Measurements from ENCODE around the gene SLC38A2.

SLC38A2 gene

DNA sequence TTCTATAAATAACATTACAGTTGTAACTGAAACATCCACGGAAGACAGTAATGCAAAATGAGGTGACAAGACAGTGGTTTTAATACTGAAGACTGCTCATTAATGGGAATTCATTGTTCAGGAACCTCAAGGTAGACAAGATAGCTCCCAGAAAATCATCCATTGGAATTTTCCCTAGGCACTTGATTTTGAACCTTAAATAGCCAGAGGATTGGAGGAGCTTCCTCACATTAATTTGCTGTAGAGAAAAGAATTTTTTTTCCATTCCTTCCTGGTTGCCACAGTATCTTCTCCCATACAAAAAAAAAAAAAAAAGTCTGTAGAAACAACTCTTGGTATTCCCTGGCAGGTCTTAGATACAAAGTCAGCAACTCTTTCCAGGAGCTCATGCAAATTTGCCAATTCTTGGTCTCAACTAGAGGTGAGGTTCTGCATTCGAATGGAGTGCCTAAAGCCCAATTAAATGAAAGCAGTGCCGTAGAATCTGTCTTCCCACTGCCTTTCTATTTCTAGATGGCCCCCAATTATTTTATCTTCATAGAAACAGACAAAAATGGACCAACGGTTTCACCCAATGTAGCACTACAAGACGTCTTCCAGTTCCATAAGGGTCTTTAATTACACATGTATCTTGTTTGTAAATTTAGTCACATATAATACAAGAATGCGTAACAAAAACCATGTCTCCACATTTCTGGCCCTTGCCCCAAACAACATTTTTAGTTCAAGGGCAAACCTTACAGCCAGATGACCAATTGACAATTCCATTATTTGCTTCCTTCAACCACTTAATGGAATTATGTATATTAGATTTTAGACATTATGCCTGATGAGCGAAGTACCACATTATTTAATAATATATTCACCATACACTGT, 13.5 kb downstream of the SLC38A2 start:
- WGBS (ENCODE audit: insufficient coverage), result 100% methylated on average over 3 of the region's 7 CpGs
- peaks cover 24 to 55% (median 45%) of the 10 kb centered on the region in 4 experiments for H3K36me3 ChIP-seq (ENCODE audit: control insufficient read depth in 4 of 4, insufficient read depth in 4 of 4, low read length in 3 of 4)
- no peaks in the 10 kb centered on the region for H3K27me3 ChIP-seq (replicated peaks in 2 of 5; ENCODE audit: control insufficient read depth in 4 of 5, insufficient read depth in 5 of 5, low read length in 4 of 5)
- no peak overlapping the region for H3K4me3 ChIP-seq (ENCODE audit: control insufficient read depth in 1 of 7, extremely low read depth in 1 of 7, insufficient read depth in 4 of 7, low read depth in 2 of 7, low read length in 6 of 7)
- H3K27ac ChIP-seq (ENCODE audit: insufficient read depth in 1 of 2, low read depth in 1 of 2, low read length in 2 of 2, poor library complexity in 1 of 2, severe bottlenecking in 2 of 2), result no peak overlapping the region
- POLR2A ChIA-PET, result no interaction called here
- CTCF ChIA-PET, result interaction anchor here (0.8 kb wide), 1 partner anchor 56 kb away, joined by 4 read pairs; no protein-coding TSS in a partner anchor
- DNase-seq, result no peak
- H3K9me3 ChIP-seq (ENCODE audit: control extremely low read depth in 1 of 5, control insufficient read depth in 4 of 5, insufficient read depth in 2 of 5, low read depth in 1 of 5, low read length in 4 of 5), result no peaks in the 10 kb centered on the region
- peaks cover 0 to 5% (median 0%) of the 10 kb centered on the region in 4 experiments for H3K4me1 ChIP-seq (ENCODE audit: control extremely low read depth in 1 of 4, control insufficient read depth in 4 of 4, insufficient read depth in 4 of 4, low read length in 3 of 4)

DNA sequence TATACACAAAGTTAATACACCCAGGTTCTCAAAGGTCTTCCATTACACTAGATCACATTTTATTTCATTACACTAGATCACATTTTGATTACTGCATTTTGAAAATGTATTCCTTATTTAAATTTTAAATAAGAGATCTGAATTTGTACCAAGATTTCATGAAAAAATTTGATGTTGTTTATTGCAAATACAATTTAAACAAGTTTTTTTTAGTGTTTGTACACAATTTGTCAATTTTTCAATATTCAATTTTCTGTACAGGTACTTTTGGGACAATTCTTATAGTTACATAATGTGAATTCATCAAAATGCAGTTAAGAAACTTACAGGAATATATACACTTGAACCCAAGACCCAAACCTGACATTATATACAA, 14.3 kb downstream of the SLC38A2 start:
- H3K27ac ChIP-seq (ENCODE audit: insufficient read depth in 1 of 2, low read depth in 1 of 2, low read length in 2 of 2, poor library complexity in 1 of 2, severe bottlenecking in 2 of 2), result no peak overlapping the region
- ChIA-PET POLR2A (no interaction called here), CTCF (interaction anchor here (0.8 kb wide), 1 partner anchor 55 kb away, joined by 4 read pairs; no protein-coding TSS in a partner anchor)
- no peak for DNase-seq
- no peaks in the 10 kb centered on the region for H3K27me3 ChIP-seq (replicated peaks in 2 of 5; ENCODE audit: control insufficient read depth in 4 of 5, insufficient read depth in 5 of 5, low read length in 4 of 5)
- no peaks in the 10 kb centered on the region for H3K9me3 ChIP-seq (ENCODE audit: control extremely low read depth in 1 of 5, control insufficient read depth in 4 of 5, insufficient read depth in 2 of 5, low read depth in 1 of 5, low read length in 4 of 5)
- peaks cover 0 to 5% (median 0%) of the 10 kb centered on the region in 4 experiments for H3K4me1 ChIP-seq (ENCODE audit: control extremely low read depth in 1 of 4, control insufficient read depth in 4 of 4, insufficient read depth in 4 of 4, low read length in 3 of 4)
- peaks cover 21 to 48% (median 40%) of the 10 kb centered on the region in 4 experiments for H3K36me3 ChIP-seq (ENCODE audit: control insufficient read depth in 4 of 4, insufficient read depth in 4 of 4, low read length in 3 of 4)
- H3K4me3 ChIP-seq (ENCODE audit: control insufficient read depth in 1 of 7, extremely low read depth in 1 of 7, insufficient read depth in 4 of 7, low read depth in 2 of 7, low read length in 6 of 7), result no peak overlapping the region

DNA sequence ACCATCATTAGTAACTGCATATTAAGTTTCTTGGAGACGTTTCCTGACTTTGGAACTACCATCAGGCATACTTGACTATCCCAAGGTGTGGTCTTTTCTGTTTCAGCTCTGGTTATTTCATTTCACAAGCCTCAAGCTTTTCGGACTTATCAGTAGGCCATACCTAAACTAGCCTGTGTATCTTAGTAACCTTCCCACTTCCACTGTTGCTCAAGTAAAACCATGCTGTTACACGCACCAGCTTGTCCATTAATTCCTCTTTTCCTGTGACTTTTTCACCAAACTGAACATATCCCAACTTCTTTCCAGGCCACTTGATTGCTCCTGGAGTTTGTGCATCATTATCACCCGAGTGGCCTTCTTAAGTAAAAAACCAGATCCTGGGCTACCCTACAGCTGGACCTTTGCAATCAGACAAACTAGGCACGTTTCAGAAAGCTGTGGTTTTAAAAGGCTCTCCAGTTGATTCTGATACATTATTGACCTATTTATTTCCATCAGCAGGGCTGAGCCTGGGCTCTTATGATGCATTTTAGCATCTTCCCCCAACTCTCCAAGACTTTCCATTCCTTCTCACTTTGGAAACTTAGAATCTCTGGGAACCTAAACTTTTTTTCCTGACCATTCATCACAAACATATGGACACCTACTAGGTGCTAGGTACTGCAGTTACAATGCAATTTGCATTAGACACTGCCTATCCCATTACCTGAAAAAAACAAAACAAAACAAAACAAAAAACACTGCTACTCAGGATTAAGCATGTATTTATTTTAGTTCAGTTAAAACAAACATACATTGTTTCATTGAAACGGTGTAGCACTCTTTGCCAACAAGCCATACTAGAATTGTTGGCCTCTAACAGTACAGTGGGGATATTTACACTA, 14.9 kb downstream of the SLC38A2 start:
- Histone ChIP-seq H3K27ac (ENCODE audit: insufficient read depth in 1 of 2, low read depth in 1 of 2, low read length in 2 of 2, poor library complexity in 1 of 2, severe bottlenecking in 2 of 2) (no peak overlapping the region), H3K27me3 (replicated peaks in 2 of 5; ENCODE audit: control insufficient read depth in 4 of 5, insufficient read depth in 5 of 5, low read length in 4 of 5) (no peaks in the 10 kb centered on the region), H3K9me3 (ENCODE audit: control extremely low read depth in 1 of 5, control insufficient read depth in 4 of 5, insufficient read depth in 2 of 5, low read depth in 1 of 5, low read length in 4 of 5) (no peaks in the 10 kb centered on the region), H3K4me3 (ENCODE audit: control insufficient read depth in 1 of 7, extremely low read depth in 1 of 7, insufficient read depth in 4 of 7, low read depth in 2 of 7, low read length in 6 of 7) (no peak overlapping the region), H3K4me1 (ENCODE audit: control extremely low read depth in 1 of 4, control insufficient read depth in 4 of 4, insufficient read depth in 4 of 4, low read length in 3 of 4) (peaks cover 0 to 5% (median 0%) of the 10 kb centered on the region in 4 experiments), H3K36me3 (ENCODE audit: control insufficient read depth in 4 of 4, insufficient read depth in 4 of 4, low read length in 3 of 4) (peaks cover 17 to 42% (median 34%) of the 10 kb centered on the region in 4 experiments)
- no peak for DNase-seq
- 74% methylated on average over 6 of the region's 6 CpGs for WGBS (ENCODE audit: insufficient coverage)
- CTCF ChIA-PET, result interaction anchor here (0.7 to 1.4 kb wide), 3 partner anchors 9 to 143 kb away, joined by 3 to 4 read pairs (median 3); no protein-coding TSS in a partner anchor
- POLR2A ChIA-PET, result interaction anchor here (1.2 kb wide), 1 partner anchor 8 kb away, joined by 4 read pairs; no protein-coding TSS in a partner anchor

GRCh38 chr12:46356655-46357437, 15.7 kb downstream of the SLC38A2 start:
- Histone ChIP-seq H3K9me3 (ENCODE audit: control extremely low read depth in 1 of 5, control insufficient read depth in 4 of 5, insufficient read depth in 2 of 5, low read depth in 1 of 5, low read length in 4 of 5) (no peaks in the 10 kb centered on the region), H3K36me3 (ENCODE audit: control insufficient read depth in 4 of 4, insufficient read depth in 4 of 4, low read length in 3 of 4) (peaks cover 15 to 33% (median 28%) of the 10 kb centered on the region in 4 experiments), H3K4me3 (ENCODE audit: control insufficient read depth in 1 of 7, extremely low read depth in 1 of 7, insufficient read depth in 4 of 7, low read depth in 2 of 7, low read length in 6 of 7) (no peak overlapping the region), H3K27me3 (replicated peaks in 2 of 5; ENCODE audit: control insufficient read depth in 4 of 5, insufficient read depth in 5 of 5, low read length in 4 of 5) (no peaks in the 10 kb centered on the region), H3K27ac (ENCODE audit: insufficient read depth in 1 of 2, low read depth in 1 of 2, low read length in 2 of 2, poor library complexity in 1 of 2, severe bottlenecking in 2 of 2) (no peak overlapping the region), H3K4me1 (ENCODE audit: control extremely low read depth in 1 of 4, control insufficient read depth in 4 of 4, insufficient read depth in 4 of 4, low read length in 3 of 4) (peaks cover 0 to 5% (median 0%) of the 10 kb centered on the region in 4 experiments)
- 100% methylated on average over 1 of the region's 5 CpGs for WGBS (ENCODE audit: insufficient coverage)
- CTCF ChIA-PET, result interaction anchor here (0.6 to 1.5 kb wide), 5 partner anchors 8 to 576 kb away, joined by 3 to 4 read pairs (median 3); no protein-coding TSS in a partner anchor
- no peak for DNase-seq
- POLR2A ChIA-PET, result interaction anchor here (1.2 kb wide), 1 partner anchor 9 kb away, joined by 4 read pairs; no protein-coding TSS in a partner anchor

- Histone ChIP-seq H3K27me3 (replicated peaks in 2 of 5; ENCODE audit: control insufficient read depth in 4 of 5, insufficient read depth in 5 of 5, low read length in 4 of 5) (no peaks in the 10 kb centered on the region), H3K4me3 (ENCODE audit: control insufficient read depth in 1 of 7, extremely low read depth in 1 of 7, insufficient read depth in 4 of 7, low read depth in 2 of 7, low read length in 6 of 7) (no peak overlapping the region), H3K27ac (ENCODE audit: insufficient read depth in 1 of 2, low read depth in 1 of 2, low read length in 2 of 2, poor library complexity in 1 of 2, severe bottlenecking in 2 of 2) (no peak overlapping the region), H3K9me3 (ENCODE audit: control extremely low read depth in 1 of 5, control insufficient read depth in 4 of 5, insufficient read depth in 2 of 5, low read depth in 1 of 5, low read length in 4 of 5) (no peaks in the 10 kb centered on the region), H3K4me1 (ENCODE audit: control extremely low read depth in 1 of 4, control insufficient read depth in 4 of 4, insufficient read depth in 4 of 4, low read length in 3 of 4) (no peaks in the 10 kb centered on the region), H3K36me3 (ENCODE audit: control insufficient read depth in 4 of 4, insufficient read depth in 4 of 4, low read length in 3 of 4) (peaks cover 9 to 14% (median 11%) of the 10 kb centered on the region in 4 experiments)
- WGBS (ENCODE audit: insufficient coverage), result 100% methylated on average over 1 of the region's 1 CpG
- ChIA-PET POLR2A (no interaction called here), CTCF (interaction anchor here (1.5 kb wide), 1 partner anchor 9 kb away, joined by 8 read pairs; no protein-coding TSS in a partner anchor)
- DNase-seq, result no peak
Measured at GRCh38 chr12:46354802-46355199, 17.8 kb downstream of the SLC38A2 start.

GRCh38 chr12:46354111-46354801, 18.3 kb downstream of the SLC38A2 start:
- POLR2A ChIA-PET, result no interaction called here
- WGBS (ENCODE audit: insufficient coverage), result 58% methylated on average over 2 of the region's 5 CpGs

More at GRCh38 chr12:46354111-46354801, 18.3 kb downstream of the SLC38A2 start:
- no peak overlapping the region for H3K27ac ChIP-seq (ENCODE audit: insufficient read depth in 1 of 2, low read depth in 1 of 2, low read length in 2 of 2, poor library complexity in 1 of 2, severe bottlenecking in 2 of 2)
- no peak overlapping the region for H3K4me3 ChIP-seq (ENCODE audit: control insufficient read depth in 1 of 7, extremely low read depth in 1 of 7, insufficient read depth in 4 of 7, low read depth in 2 of 7, low read length in 6 of 7)
- H3K27me3 ChIP-seq (replicated peaks in 2 of 5; ENCODE audit: control insufficient read depth in 4 of 5, insufficient read depth in 5 of 5, low read length in 4 of 5), result no peaks in the 10 kb centered on the region
- H3K4me1 ChIP-seq (ENCODE audit: control extremely low read depth in 1 of 4, control insufficient read depth in 4 of 4, insufficient read depth in 4 of 4, low read length in 3 of 4), result peaks cover 0 to 2% (median 0%) of the 10 kb centered on the region in 4 experiments
- H3K36me3 ChIP-seq (ENCODE audit: control insufficient read depth in 4 of 4, insufficient read depth in 4 of 4, low read length in 3 of 4), result peaks cover 4 to 9% (median 7%) of the 10 kb centered on the region in 4 experiments
- DNase-seq, result no peak
- CTCF ChIA-PET, result interaction anchor here (0.6 to 1.5 kb wide), 4 partner anchors 10 to 1165 kb away, joined by 3 to 8 read pairs (median 4); no protein-coding TSS in a partner anchor
- no peaks in the 10 kb centered on the region for H3K9me3 ChIP-seq (ENCODE audit: control extremely low read depth in 1 of 5, control insufficient read depth in 4 of 5, insufficient read depth in 2 of 5, low read depth in 1 of 5, low read length in 4 of 5)

Measured in common myeloid progenitor, CD34-positive (primary cell).